Breast epithelium (tissue), 3 donors: ENCODE data around the gene RFX1.
"Not testable (repeated sequence)": the region's sequence is repeated elsewhere in the genome, so short reads cannot be mapped to it uniquely, and the experiment has no call there.

Source experiments
- CTCF ChIP-seq, 3 donors: fragments of 450-650 bp; IDR thresholded peaks; one replicate each; pipeline ENCODE4 v1.5.1; 2016 to 2017; ENCODE audit warnings: antibody characterized with exemption in 3 of 3, mild to moderate bottlenecking in 3 of 3, moderate library complexity in 3 of 3
- POLR2A ChIP-seq: fragments of 450-650 bp; IDR thresholded peaks from one replicate; pipeline ENCODE4 v1.6.1; 2016; ENCODE audit warnings: antibody characterized with exemption, mild to moderate bottlenecking, moderate library complexity
- POLR2AphosphoS5 ChIP-seq, 3 donors: sonication (generic); formaldehyde crosslinking; IDR thresholded peaks; one replicate each; pipeline ENCODE4 v1.6.1; 2017; ENCODE audit warnings: antibody characterized with exemption in 3 of 3

DNA sequence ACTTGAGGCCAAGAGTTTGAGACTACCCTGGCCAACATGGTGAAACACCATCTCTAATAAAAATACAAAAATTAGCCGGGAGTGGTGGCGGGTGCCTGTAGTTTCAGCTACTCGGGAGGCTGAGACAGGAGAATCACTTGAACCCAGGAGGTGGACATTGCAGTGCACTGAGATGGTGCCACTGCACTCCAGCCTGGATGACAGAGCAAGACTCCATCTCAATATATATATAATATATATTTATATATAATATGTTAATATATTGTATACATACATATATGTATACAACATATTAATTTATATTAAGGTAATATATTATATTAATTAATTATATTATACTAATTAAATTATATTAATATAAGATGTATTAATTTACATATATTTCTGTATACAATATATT, 13.6 kb upstream of the RFX1 start:
- TF ChIP-seq CTCF (IDR thresholded peaks at IDR 0.05); POLR2AphosphoS5 (IDR thresholded peaks at IDR 0.05); POLR2A: not testable (repeated sequence)
